ENCODE results near the gene MCC.

DNA sequence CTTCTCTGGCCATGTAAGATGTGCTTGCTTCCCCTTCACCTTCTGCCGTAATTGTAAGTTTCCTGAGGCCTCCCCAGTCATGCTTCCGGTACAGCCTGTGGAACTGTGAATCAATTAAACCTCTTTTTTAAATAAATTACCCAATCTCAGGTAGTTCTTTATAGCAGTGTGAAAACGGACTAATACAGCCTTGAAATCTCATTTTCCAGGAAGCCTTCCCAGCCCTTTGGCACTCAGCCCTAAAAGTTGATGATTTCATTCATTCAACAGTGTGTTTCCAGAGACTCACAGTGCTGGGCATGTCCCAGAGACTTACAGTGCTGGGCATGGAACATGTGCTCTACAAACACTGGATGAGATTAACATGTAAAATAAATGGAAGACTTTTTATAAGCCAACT lies 375.8 kb downstream of the MCC start:
- TF ChIP-seq CEBPB (IDR thresholded peaks at IDR 0.05) (no peak), ZBTB7A (IDR thresholded peaks at IDR 0.05; ENCODE audit: low read depth) (no peak), USF1 (IDR thresholded peaks at IDR 0.05) (no peak), EP300 (IDR thresholded peaks at IDR 0.05; ENCODE audit: borderline replicate concordance) (no peak), MAX (IDR thresholded peaks at IDR 0.05) (no peak), TEAD4 (IDR thresholded peaks at IDR 0.05) (no peak), CREB1 (IDR thresholded peaks at IDR 0.05; ENCODE audit: low read depth) (no peak), NFIC (IDR thresholded peaks at IDR 0.05) (no peak), RAD21 (IDR thresholded peaks at IDR 0.05; ENCODE audit: low read depth) (no peak), TAF1 (IDR thresholded peaks at IDR 0.05; ENCODE audit: low read depth) (no peak), TCF12 (IDR thresholded peaks at IDR 0.05; ENCODE audit: low read depth) (no peak)
- TF ChIP-seq, protein P1, sequence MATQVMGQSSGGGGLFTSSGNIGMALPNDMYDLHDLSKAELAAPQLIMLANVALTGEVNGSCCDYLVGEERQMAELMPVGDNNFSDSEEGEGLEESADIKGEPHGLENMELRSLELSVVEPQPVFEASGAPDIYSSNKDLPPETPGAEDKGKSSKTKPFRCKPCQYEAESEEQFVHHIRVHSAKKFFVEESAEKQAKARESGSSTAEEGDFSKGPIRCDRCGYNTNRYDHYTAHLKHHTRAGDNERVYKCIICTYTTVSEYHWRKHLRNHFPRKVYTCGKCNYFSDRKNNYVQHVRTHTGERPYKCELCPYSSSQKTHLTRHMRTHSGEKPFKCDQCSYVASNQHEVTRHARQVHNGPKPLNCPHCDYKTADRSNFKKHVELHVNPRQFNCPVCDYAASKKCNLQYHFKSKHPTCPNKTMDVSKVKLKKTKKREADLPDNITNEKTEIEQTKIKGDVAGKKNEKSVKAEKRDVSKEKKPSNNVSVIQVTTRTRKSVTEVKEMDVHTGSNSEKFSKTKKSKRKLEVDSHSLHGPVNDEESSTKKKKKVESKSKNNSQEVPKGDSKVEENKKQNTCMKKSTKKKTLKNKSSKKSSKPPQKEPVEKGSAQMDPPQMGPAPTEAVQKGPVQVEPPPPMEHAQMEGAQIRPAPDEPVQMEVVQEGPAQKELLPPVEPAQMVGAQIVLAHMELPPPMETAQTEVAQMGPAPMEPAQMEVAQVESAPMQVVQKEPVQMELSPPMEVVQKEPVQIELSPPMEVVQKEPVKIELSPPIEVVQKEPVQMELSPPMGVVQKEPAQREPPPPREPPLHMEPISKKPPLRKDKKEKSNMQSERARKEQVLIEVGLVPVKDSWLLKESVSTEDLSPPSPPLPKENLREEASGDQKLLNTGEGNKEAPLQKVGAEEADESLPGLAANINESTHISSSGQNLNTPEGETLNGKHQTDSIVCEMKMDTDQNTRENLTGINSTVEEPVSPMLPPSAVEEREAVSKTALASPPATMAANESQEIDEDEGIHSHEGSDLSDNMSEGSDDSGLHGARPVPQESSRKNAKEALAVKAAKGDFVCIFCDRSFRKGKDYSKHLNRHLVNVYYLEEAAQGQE (IDR thresholded peaks at IDR 0.05; ENCODE audit: low read depth) = no peak

All from Ishikawa (cell line).